Astrocyte (in vitro differentiated cells and primary cell): Measurements from ENCODE around the gene ERG. TPM values are rescaled to one million over a fixed set of nuclear protein-coding genes. Genes with fewer than 3 reads are reported as not detected.

Experiments
- DNase-seq: peaks from one replicate; pipeline ENCODE4 v3.0.0-alpha.2; 2010; ENCODE audit warnings: low read depth
- FAIRE-seq: peaks from 2 replicates; lab custom pipeline; 2011; peaks lifted over from hg19 to GRCh38; lab: Jason Lieb, UNC
- H2AFZ ChIP-seq: 2 replicates; pipeline ENCODE4 v1.6.0; 2012; ENCODE audit warnings: low read depth, low read length, inconsistent platforms
- H3K27ac ChIP-seq: 2 replicates; pipeline ENCODE4 v1.5.1; 2011; ENCODE audit warnings: low read depth, low read length, inconsistent platforms
- H3K27me3 ChIP-seq: 2 replicates; pipeline ENCODE4 v1.6.0; 2011; ENCODE audit warnings: low read length, inconsistent platforms; ENCODE audit not compliant: insufficient read depth
- H3K36me3 ChIP-seq: 2 replicates; pipeline ENCODE4 v1.5.1; 2011; ENCODE audit warnings: low read length, inconsistent platforms; ENCODE audit not compliant: insufficient read depth
- H3K4me1 ChIP-seq: 2 replicates; pipeline ENCODE4 v1.5.1; 2011; ENCODE audit warnings: low read length, inconsistent platforms; ENCODE audit not compliant: insufficient read depth
- H3K4me2 ChIP-seq: 2 replicates; pipeline ENCODE4 v1.6.0; 2012; ENCODE audit warnings: low read length, inconsistent platforms
- H3K4me3 ChIP-seq: 2 replicates; pipeline ENCODE4 v1.5.1; 2011; ENCODE audit warnings: low read depth, mild to moderate bottlenecking, low read length, inconsistent platforms; ENCODE audit not compliant: insufficient read depth
- H3K79me2 ChIP-seq: 2 replicates; pipeline ENCODE4 v1.6.0; 2012; ENCODE audit warnings: mild to moderate bottlenecking, low read length, inconsistent platforms; ENCODE audit not compliant: insufficient read depth
- H3K9ac ChIP-seq: 2 replicates; pipeline ENCODE4 v1.6.0; 2012; ENCODE audit warnings: mild to moderate bottlenecking, low read length, inconsistent platforms
- H3K9me3 ChIP-seq: 2 replicates; pipeline ENCODE4 v1.5.1; 2012; ENCODE audit warnings: low read depth, mild to moderate bottlenecking, low read length, inconsistent platforms; ENCODE audit not compliant: insufficient read depth
- H4K20me1 ChIP-seq: 2 replicates; pipeline ENCODE4 v1.6.0; 2012; ENCODE audit warnings: low read length, inconsistent platforms; ENCODE audit not compliant: insufficient read depth
- H3K27ac Mint-ChIP-seq: one replicate; pipeline ENCODE4 v1.8.0; 2021; ENCODE audit warnings: mild to moderate bottlenecking, mixed read lengths; ENCODE audit not compliant: unreplicated experiment
- H3K27me3 Mint-ChIP-seq: one replicate; pipeline ENCODE4 v1.8.0; 2021; ENCODE audit warnings: low read depth, mixed read lengths; ENCODE audit not compliant: unreplicated experiment
- H3K36me3 Mint-ChIP-seq: one replicate; pipeline ENCODE4 v1.8.0; 2021; ENCODE audit warnings: low read depth, mixed read lengths; ENCODE audit not compliant: unreplicated experiment
- H3K4me1 Mint-ChIP-seq: one replicate; pipeline ENCODE4 v1.8.0; 2021; ENCODE audit warnings: low read depth, mixed read lengths; ENCODE audit not compliant: unreplicated experiment
- H3K4me3 Mint-ChIP-seq: one replicate; pipeline ENCODE4 v1.8.0; 2021; ENCODE audit warnings: mild to moderate bottlenecking, moderate library complexity, mixed read lengths; ENCODE audit not compliant: unreplicated experiment
- H3K9me3 Mint-ChIP-seq: one replicate; pipeline ENCODE4 v1.8.0; 2021; ENCODE audit warnings: mild to moderate bottlenecking, mixed read lengths; ENCODE audit not compliant: unreplicated experiment
- CTCF ChIP-seq: IDR thresholded peaks from 2 replicates; pipeline ENCODE4 v1.5.1; 2011; ENCODE audit warnings: low read depth, mild to moderate bottlenecking, inconsistent platforms, low read length, moderate library complexity; ENCODE audit not compliant: insufficient read depth
- EZH2 ChIP-seq: IDR thresholded peaks from 2 replicates; pipeline ENCODE4 v1.6.1; 2012; ENCODE audit warnings: mild to moderate bottlenecking, low read length, inconsistent platforms; ENCODE audit not compliant: insufficient read depth
- total RNA-seq: library from RNA; stranded (reverse); gene quantifications from 2 replicates; pipeline ENCODE4 v1.2.1, GENCODE V29; 2021

Gene ERG
- total RNA-seq, 1 donor from 2014 or later, result 0.84 TPM

GRCh38 chr21:38489271-38489652, 9.0 kb downstream of the ERG start:
- H3K4me1 Mint-ChIP-seq, result peaks cover 10% of the 10 kb centered on the region
- no peak for TF ChIP-seq EZH2
- H3K79me2 ChIP-seq, result no peaks in the 10 kb centered on the region
- H2AFZ ChIP-seq, result no peak overlapping the region
- no peaks in the 10 kb centered on the region for H3K27me3 ChIP-seq
- no peaks in the 10 kb centered on the region for H3K36me3 Mint-ChIP-seq
- no peak for DNase-seq
- H3K4me1 ChIP-seq, result peaks cover 12% of the 10 kb centered on the region
- H4K20me1 ChIP-seq, result no peaks in the 10 kb centered on the region
- H3K4me3 Mint-ChIP-seq, result no peak overlapping the region
- no peaks in the 10 kb centered on the region for H3K27me3 Mint-ChIP-seq
- no peaks in the 10 kb centered on the region for H3K9me3 Mint-ChIP-seq
- no peaks in the 10 kb centered on the region for H3K36me3 ChIP-seq
- H3K4me3 ChIP-seq, result no peak overlapping the region
- FAIRE-seq, result no peak
- no peak overlapping the region for H3K27ac Mint-ChIP-seq
- no peak overlapping the region for H3K9ac ChIP-seq
- no peaks in the 10 kb centered on the region for H3K9me3 ChIP-seq
- peak overlapping the region; percentile 1 for H3K4me2 ChIP-seq
- H3K27ac ChIP-seq, result no peak overlapping the region

- Histone ChIP-seq H2AFZ (no peak overlapping the region), H3K4me2 (peak overlapping the region; percentile 1), H3K79me2 (no peaks in the 10 kb centered on the region), H3K36me3 (no peaks in the 10 kb centered on the region), H3K4me1 (peaks cover 12% of the 10 kb centered on the region), H4K20me1 (no peaks in the 10 kb centered on the region), H3K9ac (no peak overlapping the region), H3K27ac (no peak overlapping the region), H3K9me3 (no peaks in the 10 kb centered on the region), H3K27me3 (no peaks in the 10 kb centered on the region), H3K4me3 (no peak overlapping the region)
- no peaks in the 10 kb centered on the region for H3K36me3 Mint-ChIP-seq
- no peaks in the 10 kb centered on the region for H3K9me3 Mint-ChIP-seq
- no peak overlapping the region for H3K4me3 Mint-ChIP-seq
- no peak for TF ChIP-seq CTCF
- no peak for TF ChIP-seq EZH2
- peaks cover 9% of the 10 kb centered on the region for H3K4me1 Mint-ChIP-seq
- DNase-seq (no peak), FAIRE-seq (no peak)
- no peaks in the 10 kb centered on the region for H3K27me3 Mint-ChIP-seq
- H3K27ac Mint-ChIP-seq, result no peak overlapping the region
Observed at GRCh38 chr21:38488640-38489270, 9.5 kb downstream of the ERG start.

GRCh38 chr21:38487901-38488639, 10.2 kb downstream of the ERG start:
- Mint-ChIP-seq H3K27ac (no peak overlapping the region), H3K4me3 (no peak overlapping the region), H3K9me3 (no peaks in the 10 kb centered on the region), H3K4me1 (peaks cover 9% of the 10 kb centered on the region), H3K27me3 (no peaks in the 10 kb centered on the region), H3K36me3 (no peaks in the 10 kb centered on the region)
- no peak for FAIRE-seq
- TF ChIP-seq CTCF (no peak), EZH2 (no peak)
- Histone ChIP-seq H3K4me2 (peak overlapping the region; percentile 15), H2AFZ (no peak overlapping the region), H3K9me3 (no peaks in the 10 kb centered on the region), H4K20me1 (no peaks in the 10 kb centered on the region), H3K27ac (no peak overlapping the region), H3K36me3 (no peaks in the 10 kb centered on the region), H3K4me1 (peaks cover 12% of the 10 kb centered on the region), H3K79me2 (no peaks in the 10 kb centered on the region), H3K9ac (no peak overlapping the region), H3K27me3 (no peaks in the 10 kb centered on the region), H3K4me3 (no peak overlapping the region)
- no peak for DNase-seq
